B cell (primary cell): Measurements from ENCODE around the gene SLC36A4. TPM values are rescaled to one million over a fixed set of nuclear protein-coding genes. Genes with fewer than 3 reads are reported as not detected.

Experiments
- ATAC-seq: fragments of 200-7000 bp; cut with Tn5 transposase; one replicate; pipeline ENCODE4 v1.10.0; 2021; ENCODE audit warnings: low read depth, mild to moderate bottlenecking, moderate number of reproducible peaks, moderate library complexity
- CTCF ChIA-PET: fragments of 350-600 bp; sonication (Branson Sonifier 250); formaldehyde crosslinking; loops from one replicate; lab custom pipeline; 2021; ENCODE audit warnings: antibody characterized with exemption, inconsistent platforms; lab: Charles Lee
- POLR2A ChIA-PET: fragments of 350-600 bp; sonication (Branson Sonifier 250); formaldehyde crosslinking; loops from one replicate; lab custom pipeline; 2021; ENCODE audit warnings: antibody characterized with exemption; lab: Charles Lee
- DNase-seq: peaks from one replicate; pipeline ENCODE4 v3.0.0; 2013
- H2AFZ ChIP-seq: 2 replicates; pipeline ENCODE4 v1.6.1; 2012; ENCODE audit warnings: mild to moderate bottlenecking, low read depth, low read length; ENCODE audit not compliant: insufficient read depth, poor library complexity, severe bottlenecking
- H3K27ac ChIP-seq, 2 donors: 1 replicate in 1 of 2; 2 replicates in 1 of 2; pipeline ENCODE4 v1.5.1; 2012 to 2013; ENCODE audit warnings: low read length in 2 of 2, mild to moderate bottlenecking in 2 of 2, moderate library complexity in 1 of 2
- H3K27me3 ChIP-seq, 4 experiments: fragments of 200-600 bp in 1 of 4; sonication (generic) in 1 of 4; replicated peaks in 1 of 4; 1 replicate in 2 of 4; 2 replicates in 2 of 4; pipeline versions ENCODE4 v1.6.1 to v1.7.0; 2013 to 2016; ENCODE audit warnings: low read length in 3 of 4, mild to moderate bottlenecking in 2 of 4, mixed read lengths in 1 of 4, moderate library complexity in 1 of 4; ENCODE audit not compliant: insufficient read depth in 4 of 4, control insufficient read depth in 3 of 4; ENCODE audit errors: control extremely low read depth in 1 of 4
- H3K36me3 ChIP-seq, 2 experiments: replicated peaks in 1 of 2; 1 replicate in 1 of 2; 2 replicates in 1 of 2; pipeline versions ENCODE4 v1.6.1 to v1.7.1; 2013; ENCODE audit warnings: low read length in 1 of 2; ENCODE audit not compliant: insufficient read depth in 2 of 2, control insufficient read depth in 1 of 2; ENCODE audit errors: control extremely low read depth in 1 of 2, extremely low read depth in 1 of 2
- H3K4me1 ChIP-seq, 2 donors: fragments of 200-600 bp in 1 of 2; sonication (generic) in 1 of 2; 1 replicate in 1 of 2; 2 replicates in 1 of 2; pipeline versions ENCODE4 v1.5.1 to v1.6.1; 2013 to 2017; ENCODE audit warnings: low read length in 2 of 2; ENCODE audit not compliant: control insufficient read depth in 2 of 2, insufficient read depth in 2 of 2
- H3K4me2 ChIP-seq: replicated peaks from 2 replicates; pipeline ENCODE3; 2012; ENCODE audit warnings: mild to moderate bottlenecking, low read depth, low read length; ENCODE audit not compliant: poor library complexity, severe bottlenecking
- H3K4me3 ChIP-seq, 5 experiments: fragments of 200-600 bp in 1 of 5; sonication (generic) in 1 of 5; 1 replicate in 3 of 5; 2 replicates in 2 of 5; pipeline versions ENCODE4 v1.5.1 to v1.7.0; 2011 to 2016; ENCODE audit warnings: low read length in 4 of 5, mild to moderate bottlenecking in 4 of 5, low read depth in 2 of 5, control low read depth in 1 of 5, moderate library complexity in 1 of 5; ENCODE audit not compliant: insufficient read depth in 1 of 5; ENCODE audit errors: control extremely low read depth in 1 of 5, extremely low read depth in 1 of 5
- H3K79me2 ChIP-seq: fragments of 200-600 bp; sonication (generic); one replicate; pipeline ENCODE4 v1.6.0; 2016; ENCODE audit warnings: low read length; ENCODE audit not compliant: control insufficient read depth, insufficient read depth
- H3K9ac ChIP-seq: fragments of 200-600 bp; sonication (generic); 2 replicates; pipeline ENCODE4 v1.6.1; 2017; ENCODE audit warnings: mild to moderate bottlenecking, low read length, moderate library complexity
- H3K9me3 ChIP-seq, 3 donors: one replicate each; pipeline versions ENCODE4 v1.6.1 to v1.7.1; 2013; ENCODE audit warnings: low read length in 2 of 3; ENCODE audit not compliant: control insufficient read depth in 2 of 3, insufficient read depth in 1 of 3; ENCODE audit errors: control extremely low read depth in 1 of 3
- H4K20me1 ChIP-seq: 2 replicates; pipeline ENCODE4 v1.6.0; 2012; ENCODE audit warnings: mild to moderate bottlenecking, low read length; ENCODE audit not compliant: insufficient read depth, control insufficient read depth, poor library complexity, severe bottlenecking
- H3K27ac Mint-ChIP-seq: one replicate; pipeline ENCODE4 v1.8.0; 2021; ENCODE audit warnings: mixed read lengths
- H3K27me3 Mint-ChIP-seq: one replicate; pipeline ENCODE4 v1.8.0; 2021; ENCODE audit warnings: mixed read lengths
- H3K4me1 Mint-ChIP-seq: one replicate; pipeline ENCODE4 v1.8.0; 2021; ENCODE audit warnings: mixed read lengths
- H3K4me3 Mint-ChIP-seq: one replicate; pipeline ENCODE4 v1.8.0; 2021; ENCODE audit warnings: mixed read lengths
- H3K9me3 Mint-ChIP-seq: one replicate; pipeline ENCODE4 v1.8.0; 2022; ENCODE audit warnings: mixed read lengths; ENCODE audit not compliant: insufficient read depth
- CTCF ChIP-seq: fragments of 200-600 bp; IDR thresholded peaks from one replicate; pipeline ENCODE4 v1.8.0; 2022; ENCODE audit warnings: antibody characterized with exemption, mild to moderate bottlenecking
- EZH2 ChIP-seq: IDR thresholded peaks from 2 replicates; pipeline ENCODE4 v1.6.1; 2012; ENCODE audit warnings: borderline replicate concordance, low read depth, mild to moderate bottlenecking, moderate library complexity, low read length; ENCODE audit not compliant: insufficient read depth, poor library complexity, severe bottlenecking
- WGBS: methylation state at CpG from one replicate; pipeline ENCODE4 v1.1.5; 2013; ENCODE audit warnings: missing lambda C conversion rate; ENCODE audit not compliant: insufficient coverage; 5-methylcytosine and 5-hydroxymethylcytosine counted together
- intact Hi-C: fragments of 100-400 bp; cut with micrococcal nuclease; formaldehyde crosslinking; loops from one replicate; pipeline ENCODE4 v1.10.0; 2022
- polyA plus RNA-seq: library from polyadenylated mRNA; depleted of rRNA; stranded (reverse); fragments of >200 nt; gene quantifications from 2 replicates; pipeline ENCODE4 v1.2.3, GENCODE V29; 2012
- total RNA-seq, 2 donors: library from RNA; stranded (reverse); fragments of 120-200 nt in 1 of 2; gene quantifications; 1 replicate in 1 of 2; 2 replicates in 1 of 2; pipeline versions ENCODE4 v1.2.3 to v1.2.4, GENCODE V29; 2013 to 2022

The SLC36A4 gene
- total and polyA plus RNA-seq, 2 donors (not counting 1 experiment from before 2014, with no cell fraction given): 8.6 to 28.2 TPM

GRCh38 chr11:93198215-93198845 lies 539 bp upstream of the SLC36A4 start:
- Mint-ChIP-seq H3K9me3 (no peaks in the 10 kb centered on the region), H3K4me1 (peaks cover 18% of the 10 kb centered on the region), H3K27ac (peak overlapping the region; percentile 96), H3K27me3 (peaks cover 10% of the 10 kb centered on the region), H3K4me3 (peak overlapping the region; percentile 96)
- peak overlapping the region; percentile 79 for H2AFZ ChIP-seq
- peaks cover 0 to 7% (median 0%) of the 10 kb centered on the region in 4 experiments for H3K27me3 ChIP-seq
- intact Hi-C loops: loop anchor here (2.0 to 10.0 kb wide), 6 partner anchors 462 to 1869 kb away; partner anchors contain the start of genes C11orf54, CEP295, MED17 and PANX1
- no peak for DNase-seq
- ChIA-PET POLR2A (no interaction called here), CTCF (interaction anchor here (1.2 to 1.9 kb wide), 2 partner anchors 36 to 347 kb away, joined by 3 to 5 read pairs; no protein-coding TSS in a partner anchor)
- peak overlapping the region; percentile 67 to 91 (median 77) for H3K4me3 ChIP-seq
- H4K20me1 ChIP-seq: no peaks in the 10 kb centered on the region
- peaks cover 7% of the 10 kb centered on the region in 2 donors for H3K4me1 ChIP-seq
- no peak for ATAC-seq
- H3K9me3 ChIP-seq: peaks cover 0 to 4% (median 0%) of the 10 kb centered on the region in 3 donors
- H3K9ac ChIP-seq: peak overlapping the region; percentile 95
- TF ChIP-seq EZH2 (no peak), CTCF (no peak)
- H3K27ac ChIP-seq: peak overlapping the region; percentile 90 to 97
- H3K79me2 ChIP-seq: peaks cover 25% of the 10 kb centered on the region
- peak overlapping the region; percentile 79 for H3K4me2 ChIP-seq
- 0% methylated on average over 5 of the region's 14 CpGs for WGBS
- no peaks in the 10 kb centered on the region for H3K36me3 ChIP-seq
